ENCODE measurements around the gene RCBTB1.

RCBTB1 gene

GRCh38 chr13:49530457-49530856 is 54.9 kb downstream of the RCBTB1 start:
- H3K36me3 ChIP-seq (ENCODE audit: low read length) = peaks cover 3% of the 10 kb centered on the region; the same call in 1 of the 2 replicates
- no peaks in the 10 kb centered on the region for H3K9me2 ChIP-seq (replicated peaks; ENCODE audit: insufficient read depth, low read length)
- no peaks in the 10 kb centered on the region for H3K27me3 ChIP-seq (ENCODE audit: low read length)
- H3K4me3 ChIP-seq (ENCODE audit: insufficient read depth, low read length, poor library complexity, severe bottlenecking) = no peak overlapping the region
- H3F3A ChIP-seq (ENCODE audit: insufficient read depth) = 0 out of 2 replicates have a peak, but pooled peaks cover 7% of the 10 kb centered on the region
- no peaks in the 10 kb centered on the region for H3K9me3 ChIP-seq (ENCODE audit: insufficient read depth, low read length)
- no peak for TF ChIP-seq EZH2phosphoT487 (conservative IDR thresholded peaks at IDR 0.05; ENCODE audit: low read length)
- TF ChIP-seq CTCF (IDR thresholded peaks at IDR 0.05; ENCODE audit: insufficient read depth, low read length, poor library complexity, severe bottlenecking) = no peak
- H3K27ac ChIP-seq (ENCODE audit: low read depth, low read length) = peak overlapping the region; percentile 13; the same call in 1 of the 2 replicates
- H3K79me2 ChIP-seq (ENCODE audit: insufficient read depth, low read length) = no peaks in the 10 kb centered on the region
- H3K9ac ChIP-seq (ENCODE audit: low read length) = no peak overlapping the region
- H4K20me1 ChIP-seq (ENCODE audit: low read depth, low read length) = no peaks in the 10 kb centered on the region
- H3K4me2 ChIP-seq (ENCODE audit: low read depth, low read length, poor library complexity, severe bottlenecking) = peak overlapping the region; percentile 10
- H2AFZ ChIP-seq (ENCODE audit: low read depth, low read length, severe bottlenecking) = no peak overlapping the region

- no peak overlapping the region for H3K9ac ChIP-seq (ENCODE audit: low read length)
- H3K9me3 ChIP-seq (ENCODE audit: insufficient read depth, low read length) = no peaks in the 10 kb centered on the region
- no peak overlapping the region for H2AFZ ChIP-seq (ENCODE audit: low read depth, low read length, severe bottlenecking)
- peaks cover 4% of the 10 kb centered on the region for H3K36me3 ChIP-seq (ENCODE audit: low read length)
- H3K79me2 ChIP-seq (ENCODE audit: insufficient read depth, low read length) = no peaks in the 10 kb centered on the region
- no peak overlapping the region for H3K4me2 ChIP-seq (ENCODE audit: low read depth, low read length, poor library complexity, severe bottlenecking)
- H4K20me1 ChIP-seq (ENCODE audit: low read depth, low read length) = no peaks in the 10 kb centered on the region
- TF ChIP-seq CTCF (IDR thresholded peaks at IDR 0.05; ENCODE audit: insufficient read depth, low read length, poor library complexity, severe bottlenecking) (no peak), EZH2phosphoT487 (conservative IDR thresholded peaks at IDR 0.05; ENCODE audit: low read length) (no peak)
- H3F3A ChIP-seq (ENCODE audit: insufficient read depth) = 0 out of 2 replicates have a peak, but pooled peaks cover 14% of the 10 kb centered on the region
- no peaks in the 10 kb centered on the region for H3K9me2 ChIP-seq (replicated peaks; ENCODE audit: insufficient read depth, low read length)
- no peaks in the 10 kb centered on the region for H3K27me3 ChIP-seq (ENCODE audit: low read length)
- H3K27ac ChIP-seq (ENCODE audit: low read depth, low read length) = 0 out of 2 replicates have a peak overlapping the region, but pooled peaks have one; percentile 15
- no peak overlapping the region for H3K4me3 ChIP-seq (ENCODE audit: insufficient read depth, low read length, poor library complexity, severe bottlenecking)
These were observed 57.2 kb downstream of the RCBTB1 start for GRCh38 chr13:49528161-49528560.

GRCh38 chr13:49527123-49527522 is 58.2 kb downstream of the RCBTB1 start:
- TF ChIP-seq CTCF (IDR thresholded peaks at IDR 0.05; ENCODE audit: insufficient read depth, low read length, poor library complexity, severe bottlenecking) (no peak), EZH2phosphoT487 (conservative IDR thresholded peaks at IDR 0.05; ENCODE audit: low read length) (no peak)
- no peaks in the 10 kb centered on the region for H4K20me1 ChIP-seq (ENCODE audit: low read depth, low read length)
- H3K9me2 ChIP-seq (replicated peaks; ENCODE audit: insufficient read depth, low read length) = no peaks in the 10 kb centered on the region
- peaks cover 7% of the 10 kb centered on the region for H3K36me3 ChIP-seq (ENCODE audit: low read length)
- no peak overlapping the region for H3K9ac ChIP-seq (ENCODE audit: low read length)
- no peak overlapping the region for H3K27ac ChIP-seq (ENCODE audit: low read depth, low read length)
- H3K4me3 ChIP-seq (ENCODE audit: insufficient read depth, low read length, poor library complexity, severe bottlenecking) = no peak overlapping the region
- no peaks in the 10 kb centered on the region for H3K79me2 ChIP-seq (ENCODE audit: insufficient read depth, low read length)
- H3K9me3 ChIP-seq (ENCODE audit: insufficient read depth, low read length) = no peaks in the 10 kb centered on the region
- no peaks in the 10 kb centered on the region for H3K27me3 ChIP-seq (ENCODE audit: low read length)
- 0 out of 2 replicates have a peak, but pooled peaks cover 14% of the 10 kb centered on the region for H3F3A ChIP-seq (ENCODE audit: insufficient read depth)
- H2AFZ ChIP-seq (ENCODE audit: low read depth, low read length, severe bottlenecking) = no peak overlapping the region
- no peak overlapping the region for H3K4me2 ChIP-seq (ENCODE audit: low read depth, low read length, poor library complexity, severe bottlenecking)
